ENCODE data around the gene ALDH3B2. TPM values are rescaled to one million over a fixed set of nuclear protein-coding genes. Genes with fewer than 3 reads are reported as not detected.

The ALDH3B2 gene
- total RNA-seq, 4 donors from 2014 or later = not detected

GRCh38 chr11:67631853-67632174 lies 42.6 kb downstream of the ALDH3B2 start:
- no peak for DNase-seq (ENCODE audit: extremely low spot score)
- WGBS = 97% methylated on average over 2 of the region's 2 CpGs

GRCh38 chr11:67631411-67631810 lies 43.0 kb downstream of the ALDH3B2 start:
- Histone ChIP-seq H3K27me3 (peaks cover 0 to 8% (median 0%) of the 10 kb centered on the region in 4 donors), H3K27ac (replicated peaks in 1 of 4) (peak overlapping the region; percentile 95 to 97 (median 96)), H3K36me3 (no peaks in the 10 kb centered on the region), H3K4me1 (peaks cover 11 to 29% (median 22%) of the 10 kb centered on the region in 4 donors), H3K9me3 (no peaks in the 10 kb centered on the region), H3K4me3 (no peak overlapping the region)
- WGBS = 67% methylated on average over 1 of the region's 7 CpGs
- intact Hi-C loops (cut with DNase I) = loop anchor here (5.0 kb wide), 1 partner anchor 176 kb away; no protein-coding TSS in a partner anchor
- no peak for DNase-seq (ENCODE audit: extremely low spot score)
- TF ChIP-seq POLR2A (IDR thresholded peaks at IDR 0.05; ENCODE audit: low read depth) = no peak
- no peak for TF ChIP-seq POLR2AphosphoS5 (IDR thresholded peaks at IDR 0.05)
- no peak for TF ChIP-seq EP300 (IDR thresholded peaks at IDR 0.05)
- no peak for TF ChIP-seq CTCF (IDR thresholded peaks at IDR 0.05)

More at GRCh38 chr11:67631853-67632174, 42.6 kb downstream of the ALDH3B2 start:
- peaks cover 0 to 8% (median 0%) of the 10 kb centered on the region in 4 donors for H3K27me3 ChIP-seq
- no peaks in the 10 kb centered on the region for H3K36me3 ChIP-seq
- H3K4me3 ChIP-seq = no peak overlapping the region
- intact Hi-C loops (cut with DNase I) = loop anchor here (5.0 kb wide), 1 partner anchor 175 kb away; no protein-coding TSS in a partner anchor
- TF ChIP-seq CTCF (IDR thresholded peaks at IDR 0.05) = no peak
- TF ChIP-seq POLR2A (IDR thresholded peaks at IDR 0.05; ENCODE audit: low read depth) = no peak
- TF ChIP-seq POLR2AphosphoS5 (IDR thresholded peaks at IDR 0.05) = no peak
- TF ChIP-seq EP300 (IDR thresholded peaks at IDR 0.05) = no peak
- no peak overlapping the region for H3K27ac ChIP-seq (replicated peaks in 1 of 4)
- H3K9me3 ChIP-seq = no peaks in the 10 kb centered on the region
- H3K4me1 ChIP-seq = peaks cover 11 to 29% (median 22%) of the 10 kb centered on the region in 4 donors

GRCh38 chr11:67630943-67631331 lies 43.5 kb downstream of the ALDH3B2 start:
- peak overlapping the region; percentile 95 to 97 (median 96) for H3K27ac ChIP-seq (replicated peaks in 1 of 4)
- no peak for DNase-seq (ENCODE audit: extremely low spot score)
- H3K9me3 ChIP-seq = no peaks in the 10 kb centered on the region
- H3K4me3 ChIP-seq = peak overlapping the region; percentile 74 to 94 (median 76)
- 52% methylated on average over 15 of the region's 16 CpGs for WGBS
- intact Hi-C loops (cut with DNase I) = loop anchor here (5.0 kb wide), 1 partner anchor 176 kb away; no protein-coding TSS in a partner anchor
- TF ChIP-seq EP300 (IDR thresholded peaks at IDR 0.05) = no peak
- no peak for TF ChIP-seq POLR2A (IDR thresholded peaks at IDR 0.05; ENCODE audit: low read depth)
- no peak for TF ChIP-seq CTCF (IDR thresholded peaks at IDR 0.05)
- no peak for TF ChIP-seq POLR2AphosphoS5 (IDR thresholded peaks at IDR 0.05)
- peaks cover 0 to 8% (median 0%) of the 10 kb centered on the region in 4 donors for H3K27me3 ChIP-seq
- H3K4me1 ChIP-seq = peaks cover 11 to 29% (median 22%) of the 10 kb centered on the region in 4 donors
- H3K36me3 ChIP-seq = no peaks in the 10 kb centered on the region

- H3K4me3 ChIP-seq = peak overlapping the region; percentile 74 to 94 (median 76)
- peaks cover 11 to 29% (median 22%) of the 10 kb centered on the region in 4 donors for H3K4me1 ChIP-seq
- 2% methylated on average over 40 of the region's 70 CpGs for WGBS
- intact Hi-C loops (cut with DNase I) = loop anchor here (5.0 kb wide), 1 partner anchor 177 kb away; no protein-coding TSS in a partner anchor
- TF ChIP-seq POLR2A (IDR thresholded peaks at IDR 0.05; ENCODE audit: low read depth) = no peak
- no peak for TF ChIP-seq EP300 (IDR thresholded peaks at IDR 0.05)
- peak; percentile 60 to 76 (median 74) for TF ChIP-seq CTCF (IDR thresholded peaks at IDR 0.05)
- TF ChIP-seq POLR2AphosphoS5 (IDR thresholded peaks at IDR 0.05) = peak; percentile 80 to 86
- no peaks in the 10 kb centered on the region for H3K9me3 ChIP-seq
- H3K27ac ChIP-seq (replicated peaks in 1 of 4) = peak overlapping the region; percentile 95 to 97 (median 96)
- H3K27me3 ChIP-seq = peaks cover 0 to 8% (median 0%) of the 10 kb centered on the region in 4 donors
- H3K36me3 ChIP-seq = no peaks in the 10 kb centered on the region
- DNase-seq (ENCODE audit: extremely low spot score) = peak; percentile 100
Observed at GRCh38 chr11:67630228-67630942, 44.0 kb downstream of the ALDH3B2 start.

Data from esophagus muscularis mucosa (tissue), 4 donors.